NCI-H146 treated with DMSO at 0.1 percent for 48 hours (cell line): ENCODE measurements around the gene DOCK2.
"Not testable (repeated sequence)": the region's sequence is repeated elsewhere in the genome, so short reads cannot be mapped to it uniquely, and the experiment has no call there.

ENCODE experiments used
- DNase-seq: peaks from one replicate; lab custom pipeline; 2025; ENCODE audit not compliant: unreplicated experiment; lab: John Stamatoyannopoulos, UW

The DOCK2 gene

GRCh38 chr5:170077526-170077925, 440.5 kb downstream of the DOCK2 start:
- DNase-seq, result no peak

GRCh38 chr5:170078458-170078857, 441.4 kb downstream of the DOCK2 start:
- no peak for DNase-seq

GRCh38 chr5:170078931-170079330, 441.9 kb downstream of the DOCK2 start:
- DNase-seq, result no peak

DNA sequence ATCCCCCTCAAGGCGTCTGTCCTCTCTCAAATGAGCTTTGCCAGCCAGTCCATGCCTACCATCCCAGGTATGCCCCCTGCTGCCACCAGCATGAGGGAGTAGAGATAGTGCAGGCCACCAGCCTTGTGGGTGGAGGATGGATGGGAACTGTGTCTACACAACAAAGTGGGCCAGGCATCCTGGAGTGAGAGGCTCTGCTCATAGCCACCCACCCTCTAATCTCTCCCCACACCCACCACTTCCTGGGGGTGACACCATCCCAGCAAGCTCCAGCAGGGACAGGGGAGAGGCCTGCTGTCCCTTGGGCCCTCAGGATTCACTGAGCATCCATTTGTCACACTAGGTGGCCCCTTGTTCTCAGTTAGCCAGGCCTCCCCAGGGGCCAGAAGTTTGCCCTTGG, 443.1 kb downstream of the DOCK2 start:
- DNase-seq, result no peak

DNA sequence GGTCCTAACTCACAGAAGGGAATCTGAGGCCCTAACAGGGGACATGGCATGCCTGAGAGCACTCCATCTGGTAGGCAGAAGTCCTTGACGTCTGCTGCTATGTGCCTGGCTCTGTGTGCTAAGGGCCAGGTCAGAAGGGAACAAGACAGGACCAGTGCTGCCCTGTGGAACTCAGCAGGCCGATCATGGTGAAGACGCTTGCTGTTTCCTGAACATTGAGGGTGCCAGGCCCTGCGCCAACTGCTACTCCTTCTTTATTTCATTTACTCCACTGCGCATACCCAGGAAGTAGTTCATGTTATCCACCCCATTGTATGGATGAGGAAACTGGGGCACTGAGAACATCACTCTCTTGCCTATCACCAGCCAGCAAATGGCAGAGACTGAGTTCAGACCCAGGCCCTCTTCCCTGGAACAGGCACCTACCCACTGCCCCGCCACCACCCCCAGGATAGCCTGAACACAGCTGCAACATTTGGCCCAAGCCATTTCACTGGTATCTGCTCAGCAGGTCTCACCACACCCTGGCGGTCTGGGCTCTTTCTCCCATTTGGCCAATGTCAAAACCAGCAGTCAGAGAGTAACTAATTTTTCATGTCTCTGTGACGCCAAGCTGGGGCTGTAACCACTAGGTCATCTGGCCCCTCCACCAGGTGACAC, 443.8 kb downstream of the DOCK2 start:
- DNase-seq, result no peak

GRCh38 chr5:170081616-170082015, 444.5 kb downstream of the DOCK2 start:
- DNase-seq, result no peak

GRCh38 chr5:170082701-170083100, 445.6 kb downstream of the DOCK2 start:
- DNase-seq, result no peak

DNA sequence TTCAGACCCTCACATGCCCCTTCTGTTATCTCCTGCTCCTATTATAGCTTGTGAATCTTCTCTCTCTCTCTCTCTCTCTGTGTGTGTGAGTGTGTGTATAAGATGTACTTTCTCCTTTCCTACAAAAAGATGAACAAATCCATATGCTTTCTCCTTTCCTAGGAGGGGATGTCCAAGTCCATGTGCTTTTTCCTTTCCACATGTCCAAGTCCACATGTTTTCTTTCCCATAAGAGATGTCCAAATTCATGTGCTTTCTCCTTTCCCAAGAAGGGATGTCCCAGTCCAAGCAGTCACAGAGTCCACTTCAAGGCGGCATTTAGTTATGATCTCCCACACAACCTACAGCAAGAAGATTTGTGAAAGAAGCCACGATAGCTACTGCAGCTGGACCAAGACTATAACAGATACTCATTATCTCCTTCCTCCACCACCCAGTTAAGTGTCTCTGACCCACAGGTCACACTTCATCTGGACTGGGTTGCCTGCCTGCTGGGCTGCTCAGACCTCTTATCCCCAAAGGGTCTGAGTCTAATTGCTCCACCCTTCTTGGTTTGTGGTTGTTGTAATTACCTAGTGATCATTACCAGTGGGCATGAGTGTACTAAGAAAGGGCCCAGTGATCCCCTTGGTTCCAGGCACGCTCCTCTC, 450.2 kb downstream of the DOCK2 start:
- no peak for DNase-seq

- DNase-seq, result no peak
Measured at GRCh38 chr5:170092455-170093101, 455.5 kb downstream of the DOCK2 start.

DNA sequence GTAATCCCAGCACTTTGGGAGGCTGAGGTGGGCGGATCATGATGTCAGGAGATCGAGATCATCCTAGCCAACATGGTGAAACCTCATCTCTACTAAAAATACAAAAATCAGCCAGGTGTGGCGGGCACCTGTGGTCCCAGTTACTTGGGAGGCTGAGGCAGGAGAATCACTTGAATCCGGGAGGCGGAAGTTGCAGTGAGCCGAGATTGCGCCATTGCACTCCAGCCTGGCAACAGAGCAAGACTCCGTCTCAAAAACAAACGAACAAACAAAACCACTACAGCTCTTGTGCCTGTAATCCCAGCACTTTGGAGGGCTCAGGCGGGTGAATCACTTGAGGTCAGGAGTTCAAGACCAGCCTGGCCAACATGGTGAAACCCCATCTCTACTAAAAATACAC, 457.3 kb downstream of the DOCK2 start:
- DNase-seq, result not testable (repeated sequence)

DNA sequence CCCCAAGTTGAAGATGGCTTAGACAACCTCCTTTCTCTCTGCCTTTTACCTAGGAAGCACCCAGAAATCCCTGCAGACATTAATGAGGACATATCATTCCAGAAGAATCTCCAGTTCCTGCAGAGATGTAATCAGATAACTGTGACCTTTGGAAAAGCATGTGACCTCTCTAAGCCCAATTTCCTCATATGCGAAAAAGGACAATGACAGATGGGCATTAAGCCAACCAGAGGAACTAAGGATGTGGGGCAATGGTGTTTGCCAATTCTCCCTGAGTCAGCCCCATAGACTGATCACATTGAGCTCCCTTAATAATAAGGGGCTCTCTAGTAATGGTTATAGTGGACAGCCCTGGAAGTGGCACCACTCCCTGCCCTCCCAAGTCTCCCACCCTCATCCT, 458.6 kb downstream of the DOCK2 start:
- no peak for DNase-seq

- no peak for DNase-seq
Measured at GRCh38 chr5:170097934-170098333, 460.9 kb downstream of the DOCK2 start.

DNA sequence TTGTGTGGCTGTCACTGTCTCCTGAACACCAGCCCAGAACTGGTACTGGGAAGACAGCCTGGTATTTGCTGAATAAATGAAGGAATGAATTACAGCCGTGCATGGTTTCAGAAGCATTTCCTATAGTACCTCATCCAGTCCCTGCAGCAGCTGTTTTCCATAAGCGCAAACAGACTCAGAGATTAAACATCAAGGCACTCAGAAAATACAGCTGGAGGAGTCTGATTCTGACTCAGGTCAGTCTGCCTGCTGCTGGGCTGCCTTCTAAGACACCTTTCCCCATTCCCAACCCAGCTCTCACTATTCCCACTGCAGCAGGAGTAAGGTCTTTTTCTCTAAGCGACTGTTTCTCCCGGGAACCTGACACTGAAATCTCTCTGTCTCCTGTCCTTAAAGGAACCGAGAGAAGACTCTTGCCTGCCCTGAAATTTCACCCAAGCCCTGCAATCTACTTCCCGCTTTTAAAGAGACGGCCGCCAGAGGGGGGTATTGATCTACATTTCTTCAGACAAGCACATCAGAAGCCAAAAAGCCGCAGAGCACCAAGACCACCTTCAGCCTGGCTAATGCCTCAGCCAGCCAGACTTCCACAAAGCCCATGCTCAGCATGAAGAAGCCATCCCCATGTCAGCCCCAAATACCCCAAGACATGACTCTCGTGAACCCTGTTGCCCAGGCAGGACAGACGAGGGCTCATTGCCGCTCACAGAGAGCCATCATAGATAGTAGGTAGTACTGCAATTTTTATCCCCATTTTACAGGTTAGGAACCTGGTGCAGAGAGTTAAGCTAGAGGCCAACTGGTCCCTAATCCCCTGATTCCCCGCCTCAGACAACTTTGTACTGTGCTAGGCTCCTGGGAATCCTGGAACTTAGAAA, 463.2 kb downstream of the DOCK2 start:
- no peak for DNase-seq

GRCh38 chr5:170103447-170103846, 466.4 kb downstream of the DOCK2 start:
- DNase-seq, result no peak

GRCh38 chr5:170104299-170104698, 467.2 kb downstream of the DOCK2 start:
- DNase-seq, result no peak

GRCh38 chr5:170104710-170105109, 467.6 kb downstream of the DOCK2 start:
- DNase-seq, result no peak

- DNase-seq, result no peak
Measured at GRCh38 chr5:170105642-170106611, 468.9 kb downstream of the DOCK2 start, which contains the start of gene FOXI1. Gene FOXI1 (plus strand): TSS chr5:170105897. CDS start chr5:170105958, 61 bp downstream.

DNA sequence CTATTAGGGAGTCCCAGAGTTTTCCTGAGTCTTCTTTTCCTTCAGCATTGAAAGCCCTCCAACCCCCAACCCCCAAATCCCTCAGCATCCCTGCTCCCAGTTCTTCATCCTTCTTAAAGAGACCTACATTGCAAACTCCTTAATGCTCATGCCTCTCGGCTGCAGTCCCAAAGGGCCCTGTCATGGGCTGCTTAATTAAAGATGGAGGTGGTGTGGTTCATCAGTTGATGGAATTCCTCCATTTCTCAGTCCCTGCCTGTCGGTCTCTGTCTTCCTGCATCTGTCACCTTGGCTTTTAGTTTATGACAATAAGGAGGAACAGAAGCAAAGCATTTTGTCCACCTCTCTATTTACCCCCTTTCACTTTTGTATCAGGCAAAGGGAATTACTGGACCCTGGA, 470.6 kb downstream of the DOCK2 start:
- DNase-seq, result no peak

GRCh38 chr5:170108266-170108785, 471.3 kb downstream of the DOCK2 start:
- no peak for DNase-seq
